PC-3 (cell line): ENCODE results near the gene ARHGEF17. TPM values are rescaled to one million over a fixed set of nuclear protein-coding genes. Genes with fewer than 3 reads are reported as not detected.

Source experiments
- ATAC-seq: fragments of 200-7000 bp; cut with Tn5 transposase; 2 replicates; pipeline ENCODE4 v1.9.1; 2020; ENCODE audit warnings: mild to moderate bottlenecking, moderate library complexity
- BruUV-seq: library from RNA; stranded (reverse); fragments of 400-500 nt; replicated peaks from 2 replicates; lab custom pipeline; 2021; lab: Mats Ljungman, UMichigan
- CTCF ChIA-PET: fragments of 300-600 bp; sonication (Branson Sonifier 250); formaldehyde crosslinking; loops from one replicate; lab custom pipeline; 2022; ENCODE audit warnings: antibody characterized with exemption; lab: Charles Lee
- POLR2A ChIA-PET: fragments of 300-600 bp; sonication (Branson Sonifier 250); formaldehyde crosslinking; loops from one replicate; lab custom pipeline; 2022; ENCODE audit warnings: antibody characterized with exemption; ENCODE audit not compliant: unreplicated experiment; lab: Charles Lee
- DNase-seq: peaks from one replicate; pipeline ENCODE4 v3.0.0-alpha.2; 2015
- H2AFZ ChIP-seq: fragments of 300-600 bp; sonication (generic); 2 replicates; pipeline ENCODE4 v1.6.0; 2016; ENCODE audit warnings: antibody characterized with exemption, low read length
- H3F3A ChIP-seq: fragments of 300-600 bp; sonication (generic); one replicate; pipeline ENCODE4 v1.6.0; 2017; ENCODE audit warnings: antibody characterized with exemption, low read length, control low read depth, mild to moderate bottlenecking; ENCODE audit not compliant: unreplicated experiment
- H3K27ac ChIP-seq: fragments of 300-600 bp; sonication (generic); 2 replicates; pipeline ENCODE4 v1.5.1; 2016; ENCODE audit warnings: mild to moderate bottlenecking, low read length
- H3K27me3 ChIP-seq: fragments of 300-600 bp; sonication (generic); 2 replicates; pipeline ENCODE4 v1.6.1; 2016; ENCODE audit warnings: low read length, mixed read lengths
- H3K36me3 ChIP-seq: fragments of 300-600 bp; sonication (generic); 2 replicates; pipeline ENCODE4 v1.6.1; 2016; ENCODE audit warnings: low read depth, mixed run types, low read length, mixed read lengths
- H3K4me1 ChIP-seq: fragments of 300-600 bp; sonication (generic); 2 replicates; pipeline ENCODE4 v1.5.1; 2016; ENCODE audit warnings: low read length; ENCODE audit not compliant: insufficient read depth
- H3K4me2 ChIP-seq: fragments of 300-600 bp; sonication (generic); 2 replicates; pipeline ENCODE4 v1.6.0; 2016; ENCODE audit warnings: low read length
- H3K4me3 ChIP-seq: fragments of 300-600 bp; sonication (generic); 2 replicates; pipeline ENCODE4 v1.5.1; 2016; ENCODE audit warnings: mild to moderate bottlenecking, low read length, mixed read lengths
- H3K79me2 ChIP-seq: fragments of 300-600 bp; sonication (generic); 2 replicates; pipeline ENCODE4 v1.6.1; 2017; ENCODE audit warnings: low read length, mixed read lengths
- H3K9ac ChIP-seq: fragments of 300-600 bp; sonication (generic); 2 replicates; pipeline ENCODE4 v1.6.0; 2016; ENCODE audit warnings: mild to moderate bottlenecking, low read length
- H3K9me2 ChIP-seq: fragments of 300-600 bp; sonication (generic); replicated peaks from 2 replicates; pipeline ENCODE4 v1.6.1; 2016; ENCODE audit warnings: mixed run types, low read length, mixed read lengths
- H3K9me3 ChIP-seq: fragments of 300-600 bp; sonication (generic); 2 replicates; pipeline ENCODE4 v1.6.1; 2016; ENCODE audit warnings: low read length, mixed read lengths
- H4K20me1 ChIP-seq: fragments of 300-600 bp; sonication (generic); 2 replicates; pipeline ENCODE4 v1.6.1; 2016; ENCODE audit warnings: low read length, mixed read lengths
- EZH2 ChIP-seq: fragments of 300-600 bp; sonication (generic); IDR thresholded peaks from one replicate; pipeline ENCODE4 v1.6.1; 2017; ENCODE audit warnings: antibody characterized with exemption, mild to moderate bottlenecking, low read length; ENCODE audit not compliant: unreplicated experiment
- EZH2phosphoT487 ChIP-seq: fragments of 300-600 bp; sonication (generic); IDR thresholded peaks from 2 replicates; pipeline ENCODE4 v1.6.1; 2018; ENCODE audit warnings: mild to moderate bottlenecking, antibody characterized with exemption, low read length, borderline replicate concordance
- intact Hi-C: fragments of 100-400 bp; cut with micrococcal nuclease; formaldehyde crosslinking; loops from 2 replicates; pipeline ENCODE4 v1.9.0; 2023
- total RNA-seq: library from RNA; depleted of rRNA; stranded (reverse); fragments of >200 nt; gene quantifications from 2 replicates; pipeline ENCODE4 v1.2.3, GENCODE V29; 2014
- TF ChIP-seq, protein P1 (sequence below): fragments of 300-600 bp; sonication (generic); conservative IDR thresholded peaks from 2 replicates; pipeline ENCODE4 v1.5.1; 2017; ENCODE audit warnings: antibody characterized with exemption, low read depth, mild to moderate bottlenecking, low read length

Gene ARHGEF17
- total RNA-seq, 1 experiment from 2014 or later: 6.2 TPM

DNA sequence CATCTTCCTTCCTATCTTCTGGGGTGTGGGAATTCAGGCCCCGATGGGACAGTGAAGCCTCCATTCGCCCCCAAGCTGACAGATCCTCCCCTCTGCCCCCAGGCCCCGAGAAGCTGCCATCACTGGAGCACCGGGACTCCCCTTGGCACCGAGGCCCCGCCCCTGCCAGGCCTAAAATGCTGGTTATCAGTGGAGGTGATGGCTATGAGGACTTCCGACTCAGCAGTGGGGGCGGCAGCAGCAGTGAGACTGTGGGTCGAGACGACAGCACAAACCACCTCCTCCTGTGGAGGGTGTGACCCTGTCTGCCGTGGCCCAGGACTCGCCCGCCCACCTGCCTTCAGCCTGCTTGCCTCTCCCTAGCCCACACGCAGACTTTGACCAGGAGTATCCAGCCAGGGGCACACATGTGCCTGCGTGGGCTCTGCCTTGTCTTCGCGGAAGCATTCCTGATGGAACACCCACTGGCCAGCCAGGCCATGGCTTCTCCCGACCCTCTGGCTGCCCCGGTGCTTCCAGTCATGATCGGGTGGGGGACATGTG lies 59.5 kb downstream of the ARHGEF17 start:
- H3K9me3 ChIP-seq: no peaks in the 10 kb centered on the region
- ATAC-seq (no peak), DNase-seq (no peak)
- H3K79me2 ChIP-seq: no peaks in the 10 kb centered on the region
- H3K36me3 ChIP-seq: no peaks in the 10 kb centered on the region
- H3K27me3 ChIP-seq: no peaks in the 10 kb centered on the region
- no peak overlapping the region for H3K27ac ChIP-seq
- H2AFZ ChIP-seq: no peak overlapping the region
- no peaks in the 10 kb centered on the region for H3K4me1 ChIP-seq
- H3K4me2 ChIP-seq: no peak overlapping the region
- CTCF ChIA-PET: no interaction called here
- no peaks in the 10 kb centered on the region for H4K20me1 ChIP-seq
- intact Hi-C loops: no loop called here
- no peak overlapping the region for H3K4me3 ChIP-seq
- BruUV-seq: no TSS peak
- no peak overlapping the region for H3K9ac ChIP-seq
- H3K9me2 ChIP-seq: no peaks in the 10 kb centered on the region
- POLR2A ChIA-PET: no interaction called here
- TF ChIP-seq, protein P1, sequence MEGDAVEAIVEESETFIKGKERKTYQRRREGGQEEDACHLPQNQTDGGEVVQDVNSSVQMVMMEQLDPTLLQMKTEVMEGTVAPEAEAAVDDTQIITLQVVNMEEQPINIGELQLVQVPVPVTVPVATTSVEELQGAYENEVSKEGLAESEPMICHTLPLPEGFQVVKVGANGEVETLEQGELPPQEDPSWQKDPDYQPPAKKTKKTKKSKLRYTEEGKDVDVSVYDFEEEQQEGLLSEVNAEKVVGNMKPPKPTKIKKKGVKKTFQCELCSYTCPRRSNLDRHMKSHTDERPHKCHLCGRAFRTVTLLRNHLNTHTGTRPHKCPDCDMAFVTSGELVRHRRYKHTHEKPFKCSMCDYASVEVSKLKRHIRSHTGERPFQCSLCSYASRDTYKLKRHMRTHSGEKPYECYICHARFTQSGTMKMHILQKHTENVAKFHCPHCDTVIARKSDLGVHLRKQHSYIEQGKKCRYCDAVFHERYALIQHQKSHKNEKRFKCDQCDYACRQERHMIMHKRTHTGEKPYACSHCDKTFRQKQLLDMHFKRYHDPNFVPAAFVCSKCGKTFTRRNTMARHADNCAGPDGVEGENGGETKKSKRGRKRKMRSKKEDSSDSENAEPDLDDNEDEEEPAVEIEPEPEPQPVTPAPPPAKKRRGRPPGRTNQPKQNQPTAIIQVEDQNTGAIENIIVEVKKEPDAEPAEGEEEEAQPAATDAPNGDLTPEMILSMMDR: no peak
- TF ChIP-seq EZH2: no peak
- no peaks in the 10 kb centered on the region for H3F3A ChIP-seq

DNA sequence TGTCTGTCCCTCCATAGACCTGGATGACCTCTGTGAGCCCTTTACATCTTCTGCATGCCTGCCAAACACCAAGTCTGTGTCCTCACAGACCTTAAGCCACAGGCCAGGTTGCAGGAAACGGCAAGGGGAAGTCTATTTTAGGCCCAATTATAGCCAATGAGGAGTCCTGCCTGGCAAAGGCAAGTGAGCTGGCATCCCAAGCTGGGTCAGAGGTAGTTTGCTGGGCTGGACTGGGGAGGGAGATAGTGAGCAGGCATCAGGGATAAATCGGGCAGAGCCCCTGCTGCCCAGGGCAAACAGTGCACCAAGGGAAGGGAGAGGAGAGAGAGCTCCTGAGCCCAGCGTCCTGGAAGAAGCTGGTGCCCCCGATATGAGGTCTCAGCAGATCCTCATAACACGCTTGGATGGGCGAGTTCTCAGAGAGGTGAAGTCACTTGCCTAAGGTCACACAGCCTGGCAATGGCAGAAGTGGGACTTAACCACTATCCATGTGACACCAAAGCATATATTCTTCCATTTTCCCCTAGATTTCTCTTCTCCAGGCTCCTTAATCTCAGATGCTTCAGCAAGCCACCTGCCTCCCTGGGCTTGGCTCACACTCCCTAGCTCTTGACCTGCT lies 64.4 kb downstream of the ARHGEF17 start:
- no peak overlapping the region for H3K4me3 ChIP-seq
- ATAC-seq: no peak
- H4K20me1 ChIP-seq: peaks cover 3% of the 10 kb centered on the region; the same call in 1 of the 2 replicates
- H3K4me1 ChIP-seq: peaks cover 7% of the 10 kb centered on the region
- no peaks in the 10 kb centered on the region for H3K27me3 ChIP-seq
- H3K4me2 ChIP-seq: no peak overlapping the region
- no peak for TF ChIP-seq EZH2
- TF ChIP-seq, protein P1: peak; percentile 42
- H3K9ac ChIP-seq: no peak overlapping the region
- POLR2A ChIA-PET: no interaction called here
- peaks cover 12% of the 10 kb centered on the region for H3K79me2 ChIP-seq
- H3K36me3 ChIP-seq: no peaks in the 10 kb centered on the region
- no peaks in the 10 kb centered on the region for H3F3A ChIP-seq
- CTCF ChIA-PET: interaction anchor here (1.4 to 2.0 kb wide), 2 partner anchors 21 kb away, joined by 6 read pairs; no protein-coding TSS in a partner anchor
- intact Hi-C loops: no loop called here
- peak; percentile 44 for DNase-seq
- no peak overlapping the region for H3K27ac ChIP-seq
- H3K9me2 ChIP-seq: no peaks in the 10 kb centered on the region
- BruUV-seq: no TSS peak
- H2AFZ ChIP-seq: no peak overlapping the region
- H3K9me3 ChIP-seq: no peaks in the 10 kb centered on the region

DNA sequence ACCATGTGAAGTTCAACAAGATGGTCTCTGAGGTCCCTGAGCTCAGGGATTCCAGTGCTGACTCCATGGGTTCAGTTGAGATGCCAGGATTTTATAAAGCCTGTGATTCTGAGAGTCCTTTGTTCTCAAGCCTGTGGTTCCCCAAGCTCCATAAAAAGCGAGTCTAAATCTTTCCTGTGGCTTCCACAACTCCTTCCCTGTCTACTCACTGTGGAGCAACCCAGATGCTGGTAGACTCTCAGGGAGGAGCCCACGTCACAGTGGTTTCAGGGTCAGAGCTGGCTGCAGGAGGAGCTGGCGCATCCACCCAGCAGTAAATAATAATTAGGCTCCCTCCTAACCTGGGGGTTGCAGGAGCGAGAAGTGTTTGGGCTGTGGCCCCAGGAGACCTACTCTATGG lies 66.1 kb downstream of the ARHGEF17 start:
- no peak overlapping the region for H3K4me3 ChIP-seq
- no peak overlapping the region for H3K9ac ChIP-seq
- BruUV-seq: no TSS peak
- no peaks in the 10 kb centered on the region for H3F3A ChIP-seq
- H2AFZ ChIP-seq: no peak overlapping the region
- H3K4me1 ChIP-seq: peaks cover 19% of the 10 kb centered on the region
- H3K9me3 ChIP-seq: no peaks in the 10 kb centered on the region
- H3K36me3 ChIP-seq: no peaks in the 10 kb centered on the region
- DNase-seq: no peak
- peaks cover 20% of the 10 kb centered on the region for H4K20me1 ChIP-seq
- ChIA-PET POLR2A (no interaction called here), CTCF (interaction anchor here (1.9 kb wide), 1 partner anchor 23 kb away, joined by 7 read pairs; no protein-coding TSS in a partner anchor)
- no peak for TF ChIP-seq EZH2
- no peak for TF ChIP-seq EZH2phosphoT487
- TF ChIP-seq, protein P1: no peak
- intact Hi-C loops: no loop called here
- H3K79me2 ChIP-seq: peaks cover 29% of the 10 kb centered on the region
- no peaks in the 10 kb centered on the region for H3K9me2 ChIP-seq
- no peaks in the 10 kb centered on the region for H3K27me3 ChIP-seq
- no peak overlapping the region for H3K27ac ChIP-seq
- H3K4me2 ChIP-seq: no peak overlapping the region
- no peak for ATAC-seq
